Activated CD4-positive, alpha-beta T cell treated with anti-CD3 and anti-CD28 coated beads for 1 hour (primary cell): Measurements from ENCODE around the gene SLC27A3.
A peak's percentile ranks its signal among the peaks of the same experiment; 100 is the strongest.

Experiments used
- DNase-seq: peaks from one replicate; pipeline ENCODE4 v3.0.0-alpha.2; 2020

SLC27A3 gene

GRCh38 chr1:153783233-153784190, 8.3 kb downstream of the SLC27A3 start:
- peak; percentile 87 for DNase-seq

DNA sequence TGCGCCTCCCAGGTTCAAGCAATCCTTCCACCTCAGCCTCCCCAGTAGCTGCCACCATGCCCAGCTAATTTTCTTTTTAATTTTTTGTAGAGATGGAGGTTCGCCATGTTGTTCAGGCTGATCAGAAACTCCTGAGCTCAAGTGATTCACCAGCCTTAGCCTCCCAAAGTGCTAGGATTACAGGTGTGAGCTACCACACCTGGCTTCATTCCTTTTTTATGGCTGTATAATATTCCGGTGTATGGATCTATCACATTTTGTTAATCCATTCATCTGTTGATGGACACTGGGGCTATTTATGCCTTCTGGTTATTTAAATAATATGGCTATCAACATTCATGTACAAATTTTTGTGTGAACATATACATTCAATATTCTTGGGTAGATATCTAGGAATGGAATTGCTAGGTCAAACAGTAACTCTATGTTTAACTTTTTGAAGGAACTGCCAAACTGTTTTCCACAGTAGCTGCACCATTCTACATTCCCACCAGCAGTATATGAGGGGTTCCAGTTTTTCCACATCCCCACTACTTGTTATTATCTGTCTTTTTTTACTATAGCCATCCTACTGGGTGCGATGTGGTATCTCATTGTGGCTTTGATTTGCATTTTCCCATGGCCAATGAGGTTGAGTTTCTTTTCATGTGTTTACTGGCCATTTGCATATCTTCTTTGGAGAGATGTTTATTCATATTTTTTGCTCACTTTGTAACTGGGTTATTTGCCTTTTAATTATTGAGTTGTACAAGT, 11.0 kb downstream of the SLC27A3 start:
- DNase-seq = no peak

DNA sequence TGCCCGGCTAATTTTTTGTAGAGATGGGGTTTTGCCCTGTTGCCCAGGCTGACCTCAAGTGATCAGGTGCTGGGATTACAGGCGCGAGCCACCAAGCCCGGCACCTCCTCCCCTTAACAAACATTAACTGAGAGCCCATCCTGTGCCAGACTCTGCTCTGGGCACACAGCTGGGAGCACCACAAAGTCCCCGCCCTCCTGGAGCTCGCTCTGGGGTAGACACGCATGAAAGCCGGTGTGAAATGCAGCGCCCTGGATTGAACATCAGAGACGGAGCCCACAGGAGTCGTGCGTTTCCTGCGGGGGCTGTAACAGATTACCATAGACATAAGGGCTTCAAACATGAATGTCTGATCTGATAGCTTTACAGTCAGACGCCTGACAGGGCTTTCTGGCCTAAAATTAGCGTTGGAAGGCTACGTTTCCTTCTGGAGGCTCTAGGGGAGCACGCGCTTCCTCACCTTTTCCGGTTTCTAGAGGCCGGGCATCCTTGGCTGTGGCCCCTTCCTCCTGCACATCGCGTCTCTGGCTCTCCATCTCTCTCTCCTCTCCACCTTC, 14.3 kb downstream of the SLC27A3 start:
- no peak for DNase-seq

DNA sequence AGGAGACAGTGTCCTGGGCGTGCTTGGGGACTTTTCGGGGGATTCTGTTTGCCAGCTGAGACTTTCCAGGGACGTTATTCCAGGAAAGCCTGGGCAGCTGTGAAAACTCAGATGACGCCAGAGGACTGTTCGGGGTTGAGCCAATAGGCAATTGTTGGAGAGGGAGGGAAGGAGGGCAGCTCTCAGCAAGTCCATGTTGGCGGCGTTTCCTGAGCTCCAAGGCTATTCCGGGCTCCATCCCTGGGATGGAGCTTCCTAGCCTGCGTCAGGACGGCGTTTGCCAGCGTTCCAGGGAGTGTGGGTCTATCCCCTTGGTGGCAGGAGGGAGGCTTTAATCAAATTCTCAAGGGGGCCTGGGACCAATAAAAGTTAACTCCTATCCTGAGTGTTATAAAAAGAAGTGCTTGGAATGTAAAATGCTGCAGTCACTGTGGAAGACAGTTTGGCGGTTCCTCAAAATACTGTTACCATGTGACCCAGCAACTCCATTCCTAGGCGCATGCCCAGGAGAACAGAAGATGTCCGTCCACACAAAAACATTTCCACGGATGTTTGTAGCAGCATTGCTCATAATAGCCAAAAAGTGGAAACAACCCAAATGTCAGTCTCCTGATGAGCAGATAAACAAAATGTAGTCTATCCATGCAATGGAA, 15.2 kb downstream of the SLC27A3 start:
- no peak for DNase-seq

GRCh38 chr1:153790966-153791647, 15.9 kb downstream of the SLC27A3 start:
- no peak for DNase-seq

- no peak for DNase-seq
These were observed 16.5 kb downstream of the SLC27A3 start for GRCh38 chr1:153791648-153792253.

DNA sequence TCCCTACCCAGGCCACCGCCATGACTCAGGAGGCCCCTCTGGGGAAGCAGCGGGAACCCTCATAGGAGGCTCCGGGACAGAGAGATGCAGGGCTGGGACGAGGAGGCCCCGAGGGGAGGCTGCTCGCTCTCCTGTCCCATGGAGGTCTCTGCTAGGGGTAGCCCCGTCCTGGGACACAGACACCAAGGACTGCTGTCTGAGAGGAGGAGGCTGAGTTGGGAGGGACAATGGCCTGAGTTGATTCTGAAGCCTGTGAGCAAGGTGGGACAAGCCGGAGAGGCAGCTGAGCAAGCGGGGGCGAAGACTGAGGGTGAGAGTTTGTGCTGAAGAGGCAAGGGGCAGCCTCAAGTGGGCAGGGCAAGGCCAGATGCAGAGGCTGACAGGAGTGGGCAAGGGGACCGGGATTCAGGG, 17.4 kb downstream of the SLC27A3 start:
- no peak for DNase-seq

DNA sequence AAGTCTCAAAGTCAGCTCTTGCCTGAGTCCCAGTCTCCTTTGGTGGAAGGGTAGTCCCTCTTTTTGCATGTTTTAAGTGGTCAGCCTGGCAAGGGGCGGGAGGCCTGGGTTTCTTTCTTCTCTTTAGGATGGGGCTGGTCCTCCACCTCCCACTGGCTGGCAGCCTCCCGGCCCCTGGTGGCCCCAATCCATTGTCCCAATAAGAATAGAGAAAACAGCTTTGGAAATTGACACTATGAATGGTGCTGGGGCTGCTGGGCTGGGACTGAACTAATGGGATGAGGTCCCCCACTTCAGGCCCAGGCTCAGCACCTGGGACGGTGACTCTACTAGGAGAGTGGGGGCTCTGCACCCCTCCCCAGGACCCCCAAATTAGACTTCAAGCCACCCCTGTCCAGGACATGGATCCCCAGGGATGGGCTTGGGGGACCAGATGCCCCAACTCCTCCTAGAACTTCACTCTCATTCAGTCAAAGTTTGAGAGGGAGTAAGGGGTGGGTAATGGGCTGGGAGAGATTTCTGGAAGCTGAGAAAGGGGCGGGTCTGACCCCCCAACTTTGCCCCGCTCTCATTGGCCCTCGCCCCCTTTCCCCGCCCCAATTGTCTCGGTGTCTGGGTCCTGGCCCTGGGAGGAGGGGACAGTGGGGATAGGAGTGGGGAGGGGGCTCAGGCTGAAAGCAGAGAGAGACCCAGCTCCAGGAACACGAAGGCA, 18.2 kb downstream of the SLC27A3 start:
- DNase-seq = no peak

DNA sequence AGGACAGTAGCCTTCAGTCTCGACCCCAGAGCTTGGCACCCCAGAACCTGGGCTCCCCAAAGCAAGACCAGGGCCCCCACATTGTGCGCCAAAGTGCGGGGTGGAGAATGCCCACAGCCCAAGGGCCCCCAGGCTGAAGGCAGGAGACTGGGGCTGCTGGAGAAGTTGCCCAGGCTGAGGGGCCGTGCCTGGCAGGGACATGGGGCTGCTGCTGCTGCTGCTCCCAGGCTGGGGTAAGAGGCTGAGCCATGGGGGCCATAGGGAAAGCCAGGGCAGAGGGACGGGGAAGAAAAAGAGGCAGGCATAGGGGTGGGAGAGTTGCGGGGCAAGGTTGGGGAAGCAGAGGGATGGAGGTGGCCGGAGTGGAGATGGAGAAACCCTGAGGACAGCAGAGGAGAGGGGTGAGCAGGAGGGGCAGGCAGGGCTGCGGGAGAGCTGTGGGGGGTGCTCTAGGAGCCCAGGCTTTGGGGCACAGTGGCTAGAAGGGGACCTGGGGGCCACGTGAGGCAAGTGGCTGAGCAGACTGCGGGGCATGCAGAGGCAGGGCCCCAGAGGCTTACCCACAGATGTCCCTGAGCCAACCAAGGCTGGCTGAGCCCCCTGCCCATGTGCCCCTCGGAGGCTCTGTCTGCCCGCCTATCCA, 18.9 kb downstream of the SLC27A3 start:
- no peak for DNase-seq

GRCh38 chr1:153794624-153795329, 19.6 kb downstream of the SLC27A3 start:
- no peak for DNase-seq

- DNase-seq = no peak
These were observed 20.2 kb downstream of the SLC27A3 start for GRCh38 chr1:153795330-153795837.

- DNase-seq = no peak
These were observed 21.0 kb downstream of the SLC27A3 start for GRCh38 chr1:153795934-153796785.

DNA sequence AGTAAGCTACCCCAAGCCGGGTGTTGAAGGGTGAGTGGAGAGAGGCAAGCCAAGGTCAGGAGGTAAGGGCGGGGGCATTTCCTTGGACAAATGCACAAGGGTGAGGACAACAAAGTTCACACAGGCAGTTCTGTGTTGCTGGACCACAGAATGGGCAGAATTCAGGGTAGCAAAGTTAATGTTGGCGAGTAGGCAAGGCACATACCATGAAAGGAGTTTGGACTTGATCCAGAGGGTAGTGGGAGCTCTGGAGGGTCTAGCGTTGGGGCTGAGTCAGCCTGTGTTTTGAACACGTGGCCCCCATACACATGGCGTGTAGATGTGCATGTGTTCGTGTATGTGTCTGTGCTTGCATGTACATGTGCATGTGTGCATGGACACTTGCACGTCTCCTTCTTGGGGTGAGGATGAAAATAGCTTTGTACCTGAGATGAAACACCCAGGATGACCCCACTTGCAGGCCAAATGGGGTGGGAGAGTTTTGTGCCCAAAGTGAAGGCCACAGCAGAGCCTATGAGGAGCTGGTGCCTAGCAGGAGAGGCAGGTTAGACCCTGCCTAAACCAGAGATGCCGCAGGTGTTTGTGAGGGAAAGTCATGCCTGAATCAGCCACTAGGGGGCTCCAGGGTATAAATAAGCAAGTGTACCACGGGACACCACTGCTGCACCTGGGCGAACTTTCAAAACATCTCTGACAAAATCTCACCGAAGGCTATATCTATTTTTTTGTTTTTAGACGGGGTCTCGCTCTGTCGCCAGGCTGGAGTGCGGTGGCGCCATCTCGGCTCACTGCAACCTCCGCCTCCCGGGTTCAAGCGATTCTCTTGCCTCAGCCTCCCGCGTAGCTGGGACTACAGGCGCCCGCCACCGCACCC, 21.8 kb downstream of the SLC27A3 start:
- peak; percentile 70 for DNase-seq

- no peak for DNase-seq
These were observed 23.2 kb downstream of the SLC27A3 start for GRCh38 chr1:153798468-153798780.

- no peak for DNase-seq
These were observed 23.8 kb downstream of the SLC27A3 start for GRCh38 chr1:153799016-153799415.

DNA sequence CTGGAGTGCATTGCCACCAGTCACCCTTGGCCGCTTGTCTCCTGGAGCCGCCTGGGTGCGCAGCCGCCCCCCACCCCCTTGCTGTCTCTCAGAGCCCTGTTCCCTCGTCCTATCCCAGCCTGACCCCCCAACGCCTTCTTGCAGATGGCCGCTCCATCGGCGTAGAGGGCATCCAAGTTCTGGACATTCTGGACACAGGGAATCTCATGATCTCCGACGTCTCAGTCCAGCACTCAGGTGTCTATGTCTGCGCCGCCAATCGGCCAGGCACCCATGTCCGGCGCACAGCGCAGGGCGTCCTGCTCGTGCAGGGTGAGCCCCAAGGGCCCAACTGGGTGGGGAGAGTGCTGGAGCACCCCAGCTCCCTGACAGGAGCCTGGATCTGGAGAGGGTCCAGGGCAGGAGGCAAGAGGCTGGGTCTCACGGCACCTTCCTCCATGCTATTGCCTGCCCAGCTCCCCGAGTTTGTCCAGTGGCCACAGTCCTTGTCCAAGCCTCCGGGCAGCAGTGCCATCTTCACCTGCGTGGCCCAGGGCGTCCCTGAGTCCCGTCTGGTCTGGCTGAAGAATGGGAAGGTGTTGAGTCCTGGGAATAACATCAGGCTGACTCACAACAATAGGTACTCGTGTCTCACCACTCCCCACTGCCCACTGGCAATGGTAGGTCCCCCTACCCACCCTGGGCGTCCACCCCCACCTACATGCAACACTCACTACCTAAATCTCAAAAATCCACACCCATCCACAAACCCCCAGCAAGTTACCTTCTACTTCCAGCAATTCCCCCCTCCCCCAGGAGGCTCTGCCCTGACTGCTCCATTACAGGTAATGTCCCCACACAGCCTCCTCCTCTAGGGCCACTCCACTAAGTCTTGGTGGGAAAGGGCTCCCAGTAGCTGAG, 24.6 kb downstream of the SLC27A3 start:
- no peak for DNase-seq

GRCh38 chr1:153800516-153800915, 25.3 kb downstream of the SLC27A3 start:
- no peak for DNase-seq
